Measurements from ENCODE around the gene PTPRM. TPM values are rescaled to one million over a fixed set of nuclear protein-coding genes. Genes with fewer than 3 reads are reported as not detected.

Gene PTPRM
- total RNA-seq, 1 donor from 2014 or later: 71.3 TPM

DNA sequence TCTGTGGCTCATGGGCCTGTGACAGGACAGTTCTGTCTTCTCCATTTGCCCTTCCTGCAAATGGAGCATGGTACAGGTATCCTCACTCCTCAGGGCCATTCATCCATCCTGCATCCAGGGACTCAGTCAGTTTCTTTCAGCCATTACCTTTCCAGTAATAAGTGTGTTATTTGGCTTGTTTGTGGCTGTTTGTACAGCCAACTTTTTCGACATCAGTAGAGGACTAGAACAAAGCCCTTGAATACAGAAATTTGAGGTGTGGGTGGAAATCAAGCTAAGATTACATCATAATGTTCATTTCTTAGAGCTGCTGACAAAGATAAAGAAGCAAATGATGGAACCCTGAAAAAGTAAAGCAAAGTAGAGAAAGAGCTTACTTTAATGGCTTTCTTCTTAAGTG, 290.4 kb downstream of the PTPRM start:
- Mint-ChIP-seq H3K4me1 (peaks cover 15% of the 10 kb centered on the region), H3K36me3 (no peaks in the 10 kb centered on the region), H3K27me3 (ENCODE audit: low read depth) (no peaks in the 10 kb centered on the region), H3K4me3 (no peak overlapping the region), H3K9me3 (no peaks in the 10 kb centered on the region), H3K27ac (no peak overlapping the region)
- DNase-seq (ENCODE audit: low spot score in 2 of 2, unreplicated experiment in 2 of 2): no peak
- TF ChIP-seq, protein P1, sequence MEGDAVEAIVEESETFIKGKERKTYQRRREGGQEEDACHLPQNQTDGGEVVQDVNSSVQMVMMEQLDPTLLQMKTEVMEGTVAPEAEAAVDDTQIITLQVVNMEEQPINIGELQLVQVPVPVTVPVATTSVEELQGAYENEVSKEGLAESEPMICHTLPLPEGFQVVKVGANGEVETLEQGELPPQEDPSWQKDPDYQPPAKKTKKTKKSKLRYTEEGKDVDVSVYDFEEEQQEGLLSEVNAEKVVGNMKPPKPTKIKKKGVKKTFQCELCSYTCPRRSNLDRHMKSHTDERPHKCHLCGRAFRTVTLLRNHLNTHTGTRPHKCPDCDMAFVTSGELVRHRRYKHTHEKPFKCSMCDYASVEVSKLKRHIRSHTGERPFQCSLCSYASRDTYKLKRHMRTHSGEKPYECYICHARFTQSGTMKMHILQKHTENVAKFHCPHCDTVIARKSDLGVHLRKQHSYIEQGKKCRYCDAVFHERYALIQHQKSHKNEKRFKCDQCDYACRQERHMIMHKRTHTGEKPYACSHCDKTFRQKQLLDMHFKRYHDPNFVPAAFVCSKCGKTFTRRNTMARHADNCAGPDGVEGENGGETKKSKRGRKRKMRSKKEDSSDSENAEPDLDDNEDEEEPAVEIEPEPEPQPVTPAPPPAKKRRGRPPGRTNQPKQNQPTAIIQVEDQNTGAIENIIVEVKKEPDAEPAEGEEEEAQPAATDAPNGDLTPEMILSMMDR (IDR thresholded peaks at IDR 0.05; ENCODE audit: unreplicated experiment): no peak

DNA sequence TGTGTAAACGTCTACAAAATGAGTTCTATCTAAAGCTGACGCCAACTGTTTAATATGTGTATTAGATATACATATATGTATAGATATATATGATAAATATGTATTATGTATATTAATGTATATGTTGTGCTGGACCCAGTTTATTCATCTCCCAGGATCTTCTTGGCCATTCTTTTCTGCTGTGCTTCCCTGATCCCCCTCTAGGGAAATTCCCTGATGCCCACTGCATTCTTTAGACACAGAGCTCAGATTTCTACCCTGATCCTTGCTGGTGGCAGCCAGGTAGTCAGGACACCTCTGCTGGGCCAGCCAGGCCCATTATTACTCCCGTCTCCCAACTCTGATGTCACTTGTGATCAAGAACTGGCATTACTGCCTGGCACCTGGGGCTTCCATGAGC, 292.0 kb downstream of the PTPRM start:
- H3K4me1 Mint-ChIP-seq: peaks cover 15% of the 10 kb centered on the region
- TF ChIP-seq, protein P1 (IDR thresholded peaks at IDR 0.05; ENCODE audit: unreplicated experiment): no peak
- H3K27ac Mint-ChIP-seq: no peak overlapping the region
- peaks cover 3% of the 10 kb centered on the region for H3K36me3 Mint-ChIP-seq
- H3K4me3 Mint-ChIP-seq: no peak overlapping the region
- DNase-seq (ENCODE audit: low spot score in 2 of 2, unreplicated experiment in 2 of 2): no peak
- H3K9me3 Mint-ChIP-seq: peaks cover 5% of the 10 kb centered on the region
- no peaks in the 10 kb centered on the region for H3K27me3 Mint-ChIP-seq (ENCODE audit: low read depth)

DNA sequence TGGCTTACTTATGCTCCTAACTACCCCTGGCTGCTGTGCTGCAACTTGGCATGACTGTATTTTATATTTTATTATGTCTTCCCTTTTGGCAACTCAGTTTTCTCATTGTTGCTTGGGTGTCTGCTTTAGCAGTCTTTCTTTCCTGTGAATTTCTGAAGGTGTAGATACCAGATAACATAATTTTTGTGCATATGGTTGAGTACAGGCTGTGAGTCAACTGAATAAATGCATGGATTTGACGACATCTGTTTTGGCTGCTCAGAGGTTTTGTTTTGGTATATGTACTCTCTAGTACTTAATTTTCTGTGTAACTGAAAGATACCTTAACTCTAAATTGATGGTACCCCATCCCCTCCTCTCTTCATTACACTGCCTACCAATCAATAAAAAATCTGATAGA, 303.1 kb downstream of the PTPRM start:
- Mint-ChIP-seq H3K27me3 (ENCODE audit: low read depth) (no peaks in the 10 kb centered on the region), H3K27ac (no peak overlapping the region), H3K9me3 (peaks cover 31% of the 10 kb centered on the region), H3K4me3 (no peak overlapping the region), H3K4me1 (peaks cover 11% of the 10 kb centered on the region), H3K36me3 (peaks cover 27% of the 10 kb centered on the region)
- DNase-seq (ENCODE audit: low spot score in 2 of 2, unreplicated experiment in 2 of 2): no peak
- TF ChIP-seq, protein P1 (IDR thresholded peaks at IDR 0.05; ENCODE audit: unreplicated experiment): no peak

DNA sequence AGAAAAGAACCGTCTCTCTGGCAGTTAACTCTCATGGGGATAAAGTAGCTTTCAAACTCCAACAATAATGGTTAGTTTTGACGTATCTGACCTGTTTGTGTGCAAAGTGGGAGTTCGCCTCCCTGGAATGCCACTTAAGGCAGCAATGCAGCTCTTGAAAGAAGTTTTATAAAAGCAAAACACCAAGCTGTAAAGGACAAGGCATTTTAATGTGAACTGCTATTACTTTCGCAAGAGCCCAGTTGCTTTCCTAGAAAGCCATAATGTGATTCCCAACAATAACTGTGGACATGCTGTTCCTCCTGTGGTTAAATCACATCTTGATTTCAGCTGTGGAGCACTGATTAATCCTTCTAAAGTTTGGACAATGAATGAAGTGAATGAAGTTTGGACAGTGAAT, 303.7 kb downstream of the PTPRM start:
- DNase-seq (ENCODE audit: low spot score in 2 of 2, unreplicated experiment in 2 of 2): no peak
- no peak overlapping the region for H3K27ac Mint-ChIP-seq
- peaks cover 11% of the 10 kb centered on the region for H3K4me1 Mint-ChIP-seq
- no peak overlapping the region for H3K4me3 Mint-ChIP-seq
- H3K27me3 Mint-ChIP-seq (ENCODE audit: low read depth): no peaks in the 10 kb centered on the region
- TF ChIP-seq, protein P1 (IDR thresholded peaks at IDR 0.05; ENCODE audit: unreplicated experiment): no peak
- H3K9me3 Mint-ChIP-seq: peaks cover 25% of the 10 kb centered on the region
- peaks cover 21% of the 10 kb centered on the region for H3K36me3 Mint-ChIP-seq

DNA sequence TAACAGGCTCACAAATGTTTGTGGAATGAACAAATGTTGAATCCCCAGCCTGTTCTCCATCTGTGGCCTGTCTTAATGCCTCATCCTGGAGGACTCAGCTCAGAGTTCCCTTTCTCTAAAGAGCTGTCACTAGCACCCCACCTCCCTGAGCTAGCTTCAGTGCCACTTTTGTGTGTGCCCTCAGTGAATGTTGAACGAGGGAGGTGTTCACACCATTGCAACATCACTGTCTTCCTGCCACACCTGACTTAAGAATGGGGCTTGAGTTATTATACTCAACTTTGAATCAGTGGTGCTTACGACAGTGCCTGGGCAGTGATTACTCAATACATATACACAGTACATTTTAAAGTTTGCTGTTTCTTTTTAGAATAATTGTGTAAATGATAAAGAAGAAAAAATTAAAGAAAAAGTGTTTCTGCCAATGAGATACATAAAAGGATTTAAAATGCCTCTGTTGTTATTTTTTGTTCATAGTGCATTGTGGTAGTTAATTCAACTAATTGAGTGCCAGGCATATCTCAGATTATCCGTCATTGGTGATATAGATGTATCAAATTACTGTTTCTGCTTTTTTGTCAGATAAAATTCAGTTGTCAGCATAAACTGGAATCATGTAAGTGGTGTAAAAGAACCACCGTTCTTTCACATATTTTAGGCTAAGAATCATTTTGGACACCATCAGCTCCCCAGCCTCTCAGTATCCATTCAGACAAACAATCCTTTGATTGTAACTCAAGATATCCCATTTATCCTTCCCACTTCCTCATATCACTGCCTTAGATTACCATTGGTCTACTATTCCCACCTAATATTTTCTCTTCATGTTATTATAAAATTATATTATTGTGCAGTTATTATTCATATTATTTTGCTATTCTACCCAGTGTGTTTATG, 304.7 kb downstream of the PTPRM start:
- Mint-ChIP-seq H3K9me3 (peaks cover 16% of the 10 kb centered on the region), H3K36me3 (peaks cover 11% of the 10 kb centered on the region), H3K4me3 (no peak overlapping the region), H3K27ac (peak overlapping the region; percentile 6), H3K4me1 (peaks cover 11% of the 10 kb centered on the region), H3K27me3 (ENCODE audit: low read depth) (no peaks in the 10 kb centered on the region)
- TF ChIP-seq, protein P1 (IDR thresholded peaks at IDR 0.05; ENCODE audit: unreplicated experiment): no peak
- no peak for DNase-seq (ENCODE audit: low spot score in 2 of 2, unreplicated experiment in 2 of 2)
